SK-N-SH (cell line): ENCODE measurements around the gene C20orf144. TPM values are rescaled to one million over a fixed set of nuclear protein-coding genes. Genes with fewer than 3 reads are reported as not detected.

Source experiments
- CTCF ChIA-PET: fragments of 300-600, 350-600 bp; formaldehyde crosslinking; extraction: SDS; loops from one replicate; lab custom pipeline; 2021; lab: Yijun Ruan, JAX
- POLR2A ChIA-PET: fragments of 350-600 bp; sonication (Branson Sonifier 250); formaldehyde crosslinking; extraction: SDS; loops from one replicate; lab custom pipeline; 2020; ENCODE audit warnings: antibody characterized with exemption, inconsistent platforms; lab: Yijun Ruan, JAX
- DNase-seq: peaks from one replicate; pipeline ENCODE4 v3.0.0; 2012
- H2AFZ ChIP-seq: fragments of 200-600 bp; sonication (generic); 2 replicates; pipeline ENCODE4 v1.8.1; 2016; ENCODE audit warnings: antibody characterized with exemption, mild to moderate bottlenecking, low read depth
- H3F3A ChIP-seq: fragments of 200-600 bp; sonication (generic); replicated peaks from 2 replicates; pipeline ENCODE3; 2016; ENCODE audit warnings: antibody characterized with exemption, mild to moderate bottlenecking; ENCODE audit not compliant: insufficient read depth
- H3K27ac ChIP-seq, 2 experiments: fragments of 200-500 bp in 1 of 2; fragments of 200-600 bp in 1 of 2; sonication (Bioruptor generic) in 1 of 2; sonication (generic), shearing (Covaris generic) in 1 of 2; 2 replicates each; pipeline versions ENCODE4 v1.5.1 to v1.6.1; 2014 to 2016; ENCODE audit warnings: low read depth in 2 of 2, inconsistent platforms in 1 of 2, low read length in 1 of 2, mild to moderate bottlenecking in 1 of 2, mixed read lengths in 1 of 2
- H3K27me3 ChIP-seq: fragments of 200-600 bp; sonication (generic), shearing (Covaris generic); 2 replicates; pipeline ENCODE4 v1.6.1; 2016; ENCODE audit warnings: mixed run types; ENCODE audit not compliant: insufficient read depth
- H3K36me3 ChIP-seq, 2 experiments: fragments of 200-500 bp in 1 of 2; fragments of 200-600 bp in 1 of 2; sonication (Bioruptor generic) in 1 of 2; sonication (generic) in 1 of 2; replicated peaks in 1 of 2; 2 replicates each; pipeline versions ENCODE3 to v1.5.1; 2014 to 2016; ENCODE audit warnings: low read length in 1 of 2, mild to moderate bottlenecking in 1 of 2; ENCODE audit not compliant: insufficient read depth in 2 of 2, control insufficient read depth in 1 of 2
- H3K4me1 ChIP-seq, 2 experiments: fragments of 200-500 bp in 1 of 2; fragments of 200-600 bp in 1 of 2; sonication (Bioruptor generic) in 1 of 2; sonication (generic), shearing (Covaris generic) in 1 of 2; 2 replicates each; pipeline versions ENCODE4 v1.5.1 to v1.6.1; 2014 to 2016; ENCODE audit warnings: low read depth in 1 of 2, low read length in 1 of 2, mixed run types in 1 of 2; ENCODE audit not compliant: insufficient read depth in 2 of 2, control insufficient read depth in 1 of 2
- H3K4me2 ChIP-seq: fragments of 200-600 bp; sonication (generic), shearing (Covaris generic); 2 replicates; pipeline ENCODE4 v1.6.1; 2017; ENCODE audit warnings: mixed run types
- H3K4me3 ChIP-seq, 2 experiments: fragments of 200-500 bp in 1 of 2; fragments of 200-600 bp in 1 of 2; sonication (Bioruptor generic) in 1 of 2; sonication (generic), shearing (Covaris generic) in 1 of 2; 2 replicates each; pipeline versions ENCODE4 v1.5.1 to v1.8.1; 2014 to 2016; ENCODE audit warnings: low read depth in 2 of 2, inconsistent platforms in 1 of 2, low read length in 1 of 2, mild to moderate bottlenecking in 1 of 2, mixed read lengths in 1 of 2, moderate library complexity in 1 of 2
- H3K79me2 ChIP-seq: fragments of 200-600 bp; sonication (generic); 2 replicates; pipeline ENCODE4 v1.8.1; 2017; ENCODE audit warnings: mild to moderate bottlenecking; ENCODE audit not compliant: insufficient read depth
- H3K9ac ChIP-seq: fragments of 200-600 bp; sonication (generic); 2 replicates; pipeline ENCODE4 v1.6.1; 2017; ENCODE audit warnings: mixed run types
- H3K9me2 ChIP-seq: fragments of 200-600 bp; sonication (generic); 2 replicates; pipeline ENCODE4 v1.6.1; 2017; ENCODE audit warnings: mixed run types
- H3K9me3 ChIP-seq: fragments of 200-600 bp; sonication (generic); 2 replicates; pipeline ENCODE4 v1.6.1; 2017; ENCODE audit warnings: mixed run types, mild to moderate bottlenecking, moderate library complexity
- H4K20me1 ChIP-seq: fragments of 200-600 bp; sonication (generic); 2 replicates; pipeline ENCODE4 v1.6.1; 2017; ENCODE audit warnings: mild to moderate bottlenecking, mixed run types; ENCODE audit not compliant: insufficient read depth
- CHD2 ChIP-seq: fragments of 150-350 bp; IDR thresholded peaks from 2 replicates; pipeline ENCODE4 v1.6.1; 2018; ENCODE audit warnings: low read length; ENCODE audit not compliant: partially characterized antibody
- EP300 ChIP-seq, 2 experiments: IDR thresholded peaks; 2 replicates each; pipeline versions ENCODE4 v1.4.0 to v1.6.1; 2012; ENCODE audit warnings: borderline replicate concordance in 1 of 2, low read depth in 1 of 2, low read length in 1 of 2
- FOXM1 ChIP-seq: IDR thresholded peaks from 2 replicates; pipeline ENCODE4 v1.4.0; 2012; ENCODE audit warnings: low read depth, mild to moderate bottlenecking
- JUND ChIP-seq: IDR thresholded peaks from 2 replicates; pipeline ENCODE4 v1.4.0; 2012
- MAX ChIP-seq: IDR thresholded peaks from 2 replicates; pipeline ENCODE4 v1.4.0; 2012; ENCODE audit warnings: low read depth
- MEF2A ChIP-seq: IDR thresholded peaks from 2 replicates; pipeline ENCODE4 v1.4.0; 2012; ENCODE audit warnings: low read depth, borderline replicate concordance
- POLR2AphosphoS5 ChIP-seq: IDR thresholded peaks from 2 replicates; pipeline ENCODE4 v1.6.1; 2012; ENCODE audit warnings: low read depth, low read length
- RCOR1 ChIP-seq: fragments of 150-350 bp; IDR thresholded peaks from 2 replicates; pipeline ENCODE4 v1.6.1; 2017; ENCODE audit warnings: antibody characterized with exemption, low read length
- RFX5 ChIP-seq: IDR thresholded peaks from 2 replicates; pipeline ENCODE4 v1.6.1; 2012; ENCODE audit warnings: mild to moderate bottlenecking, improper control_type of control experiment, low read length
- TAF1 ChIP-seq: IDR thresholded peaks from 2 replicates; pipeline ENCODE4 v1.6.1; 2012; ENCODE audit warnings: low read depth, mild to moderate bottlenecking, low read length, moderate library complexity, borderline replicate concordance
- TCF12 ChIP-seq: IDR thresholded peaks from 2 replicates; pipeline ENCODE4 v1.4.0; 2012
- USF2 ChIP-seq: fragments of 150-350 bp; IDR thresholded peaks from 2 replicates; pipeline ENCODE4 v1.6.1; 2017; ENCODE audit warnings: antibody characterized with exemption, low read length, low read depth, borderline replicate concordance
- ZBTB33 ChIP-seq: IDR thresholded peaks from 2 replicates; pipeline ENCODE4 v1.4.0; 2012; ENCODE audit warnings: low read depth, borderline replicate concordance
- WGBS: methylation state at CpG from one replicate; pipeline ENCODE4 v1.1.6; 2017; ENCODE audit warnings: low lambda C conversion rate; 5-methylcytosine and 5-hydroxymethylcytosine counted together
- polyA plus RNA-seq, 3 experiments: library from polyadenylated mRNA; depleted of rRNA; stranded (reverse); fragments of >200 nt; gene quantifications; 2 replicates each; pipeline ENCODE4 v1.2.3, GENCODE V29; 2012

C20orf144 gene
- polyA plus RNA-seq, 1 of the 3 experiments (the other 2 are of a cell fraction): 0.12 TPM

- peaks cover 7 to 19% of the 10 kb centered on the region in 2 experiments; a peak in 2 of 4 replicates for H3K4me1 ChIP-seq
- ChIA-PET POLR2A (interaction anchor here (0.9 to 1.6 kb wide), 6 partner anchors 10 to 47 kb away, joined by 3 to 7 read pairs (median 4); partner anchors contain the start of genes PXMP4 and ZNF341), CTCF (interaction anchor here (0.6 to 4.5 kb wide), 7 partner anchors 10 to 227 kb away, joined by 3 to 15 read pairs (median 4); partner anchors contain the start of gene ACTL10)
- peaks cover 6% of the 10 kb centered on the region; the same call in 1 of the 2 replicates for H4K20me1 ChIP-seq
- peak overlapping the region; percentile 72 for H3K4me2 ChIP-seq
- TF ChIP-seq USF2 (no peak), RCOR1 (0 out of 2 replicates have a peak, but pooled peaks have one; percentile 3), TCF12 (no peak), POLR2AphosphoS5 (no peak), EP300 (IDR thresholded peaks at IDR 0.05; ENCODE audit: borderline replicate concordance in 1 of 2, low read depth in 1 of 2, low read length in 1 of 2) (no peak), JUND (no peak), FOXM1 (no peak), RFX5 (no peak)
- peak overlapping the region; percentile 66; the same call in 1 of the 2 replicates for H2AFZ ChIP-seq
- peak overlapping the region; percentile 61 to 62 for H3K4me3 ChIP-seq
- no peaks in the 10 kb centered on the region for H3F3A ChIP-seq
- H3K36me3 ChIP-seq: no peaks in the 10 kb centered on the region
- peak; percentile 76 for DNase-seq
- no peaks in the 10 kb centered on the region for H3K9me3 ChIP-seq
- H3K27ac ChIP-seq: peak overlapping the region in 1 of 2 experiments; percentile 18; a peak in 2 of 4 replicates
- H3K27me3 ChIP-seq: no peaks in the 10 kb centered on the region
- peak overlapping the region; percentile 64 for H3K9ac ChIP-seq
- no peaks in the 10 kb centered on the region for H3K9me2 ChIP-seq
- H3K79me2 ChIP-seq: peaks cover 35% of the 10 kb centered on the region
- 54% methylated on average over 9 of the region's 10 CpGs for WGBS
These were observed 22.6 kb downstream of the C20orf144 start for GRCh38 chr20:33684533-33685327.

- H2AFZ ChIP-seq: peak overlapping the region; percentile 66
- H3K4me3 ChIP-seq: peak overlapping the region; percentile 61 to 62
- H3F3A ChIP-seq: no peaks in the 10 kb centered on the region
- no peaks in the 10 kb centered on the region for H3K27me3 ChIP-seq
- peak; percentile 80 for DNase-seq
- H3K9ac ChIP-seq: peak overlapping the region; percentile 64
- no peaks in the 10 kb centered on the region for H3K9me2 ChIP-seq
- no peaks in the 10 kb centered on the region for H3K36me3 ChIP-seq
- CTCF ChIA-PET: interaction anchor here (0.6 to 4.5 kb wide), 7 partner anchors 11 to 228 kb away, joined by 3 to 15 read pairs (median 4); partner anchors contain the start of gene ACTL10
- POLR2A ChIA-PET: interaction anchor here (0.9 to 1.6 kb wide), 6 partner anchors 10 to 46 kb away, joined by 3 to 7 read pairs (median 4); partner anchors contain the start of genes PXMP4 and ZNF341
- peak overlapping the region; percentile 1 to 18; a peak in 1 of 4 replicates for H3K27ac ChIP-seq
- peak overlapping the region; percentile 72 for H3K4me2 ChIP-seq
- H3K9me3 ChIP-seq: no peaks in the 10 kb centered on the region
- H3K4me1 ChIP-seq: peaks cover 7 to 19% of the 10 kb centered on the region in 2 experiments; a peak in 2 of 4 replicates
- H4K20me1 ChIP-seq: peaks cover 6% of the 10 kb centered on the region; the same call in 1 of the 2 replicates
- 0% methylated on average over 5 of the region's 53 CpGs for WGBS
- 0 out of 2 replicates have a peak, but pooled peaks have one; percentile 30 for TF ChIP-seq MAX
- no peak for TF ChIP-seq TAF1
- no peak for TF ChIP-seq MEF2A
- no peak for TF ChIP-seq ZBTB33
- peak; percentile 6 for TF ChIP-seq CHD2
- H3K79me2 ChIP-seq: peaks cover 35% of the 10 kb centered on the region
These were observed 23.4 kb downstream of the C20orf144 start for GRCh38 chr20:33685328-33686099.
